Measurements from ENCODE around the gene CLTC.
"Not testable (repeated sequence)": the region's sequence is repeated elsewhere in the genome, so short reads cannot be mapped to it uniquely, and the experiment has no call there.

The CLTC gene

GRCh38 chr17:59634632-59635541 lies 15.2 kb downstream of the CLTC start:
- no peak for DNase-seq (ENCODE audit: low spot score)

- DNase-seq (ENCODE audit: low spot score) = peak; percentile 88
These were observed 18.1 kb downstream of the CLTC start for GRCh38 chr17:59637611-59638310.

- DNase-seq (ENCODE audit: low spot score) = peak; percentile 42
These were observed 18.9 kb downstream of the CLTC start for GRCh38 chr17:59638553-59638952.

- no peak for DNase-seq (ENCODE audit: low spot score)
These were observed 22.2 kb downstream of the CLTC start for GRCh38 chr17:59641799-59642484.

- no peak for DNase-seq (ENCODE audit: low spot score)
These were observed 22.9 kb downstream of the CLTC start for GRCh38 chr17:59642565-59642964.

GRCh38 chr17:59643159-59644140 lies 23.8 kb downstream of the CLTC start:
- DNase-seq (ENCODE audit: low spot score) = no peak

GRCh38 chr17:59647288-59647687 lies 27.6 kb downstream of the CLTC start:
- DNase-seq (ENCODE audit: low spot score) = no peak

- DNase-seq (ENCODE audit: low spot score) = no peak
These were observed 30.2 kb downstream of the CLTC start for GRCh38 chr17:59649886-59650285.

GRCh38 chr17:59650642-59651041 lies 30.9 kb downstream of the CLTC start:
- no peak for DNase-seq (ENCODE audit: low spot score)

GRCh38 chr17:59651346-59651745 lies 31.7 kb downstream of the CLTC start:
- DNase-seq (ENCODE audit: low spot score) = no peak

GRCh38 chr17:59652119-59652518 lies 32.4 kb downstream of the CLTC start:
- no peak for DNase-seq (ENCODE audit: low spot score)

- DNase-seq (ENCODE audit: low spot score) = not testable (repeated sequence)
These were observed 36.9 kb downstream of the CLTC start for GRCh38 chr17:59656624-59657023.

- no peak for DNase-seq (ENCODE audit: low spot score)
These were observed 46.5 kb downstream of the CLTC start for GRCh38 chr17:59666235-59666634.

- DNase-seq (ENCODE audit: low spot score) = no peak
These were observed 49.1 kb downstream of the CLTC start for GRCh38 chr17:59668816-59669215.

GRCh38 chr17:59669411-59669810 lies 49.7 kb downstream of the CLTC start:
- DNase-seq (ENCODE audit: low spot score) = no peak

GRCh38 chr17:59669944-59670343 lies 50.2 kb downstream of the CLTC start:
- no peak for DNase-seq (ENCODE audit: low spot score)

- no peak for DNase-seq (ENCODE audit: low spot score)
These were observed 51.7 kb downstream of the CLTC start for GRCh38 chr17:59671386-59671785.

- no peak for DNase-seq (ENCODE audit: low spot score)
These were observed 55.5 kb downstream of the CLTC start for GRCh38 chr17:59675231-59675630.

GRCh38 chr17:59676716-59677115 lies 57.0 kb downstream of the CLTC start:
- no peak for DNase-seq (ENCODE audit: low spot score)

- no peak for DNase-seq (ENCODE audit: low spot score)
These were observed 59.2 kb downstream of the CLTC start for GRCh38 chr17:59678918-59679317.

GRCh38 chr17:59680314-59680713 lies 60.6 kb downstream of the CLTC start:
- no peak for DNase-seq (ENCODE audit: low spot score)

All from hematopoietic multipotent progenitor cell treated with erythropoietin and hydrocortisone succinate and interleukin-3 and kit ligand, for 15 days (in vitro differentiated cells).